GM20000 (cell line): ENCODE data around the gene LMNB1.

Experiments used
- DNase-seq: peaks from one replicate; pipeline ENCODE4 v3.0.0; 2012; ENCODE audit warnings: low spot score
- TF ChIP-seq, protein P1 (sequence below): IDR thresholded peaks from 2 replicates; pipeline ENCODE4 v1.5.1; 2012; ENCODE audit warnings: mild to moderate bottlenecking, control low read depth; ENCODE audit errors: extremely low read depth, missing control alignments

LMNB1 gene

DNA sequence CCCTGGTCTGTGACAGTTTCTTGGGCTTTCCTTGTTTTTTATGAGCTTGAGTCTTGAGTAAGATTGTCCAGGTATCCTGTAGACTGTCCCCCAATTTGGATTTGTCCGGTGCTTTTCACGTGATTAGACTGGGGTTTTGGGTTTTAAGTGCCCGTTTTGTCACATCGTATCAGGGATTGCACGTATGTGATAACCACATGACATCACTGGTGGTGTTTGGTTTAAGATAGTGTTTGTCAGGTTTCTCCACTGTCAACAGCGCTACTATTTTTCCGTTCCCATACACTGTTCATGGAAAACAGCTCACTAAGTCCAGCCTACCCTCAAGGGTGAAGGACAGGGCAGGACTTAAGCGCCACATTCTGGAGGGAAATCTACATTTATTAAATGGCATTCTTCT lies 39.7 kb downstream of the LMNB1 start:
- TF ChIP-seq, protein P1, sequence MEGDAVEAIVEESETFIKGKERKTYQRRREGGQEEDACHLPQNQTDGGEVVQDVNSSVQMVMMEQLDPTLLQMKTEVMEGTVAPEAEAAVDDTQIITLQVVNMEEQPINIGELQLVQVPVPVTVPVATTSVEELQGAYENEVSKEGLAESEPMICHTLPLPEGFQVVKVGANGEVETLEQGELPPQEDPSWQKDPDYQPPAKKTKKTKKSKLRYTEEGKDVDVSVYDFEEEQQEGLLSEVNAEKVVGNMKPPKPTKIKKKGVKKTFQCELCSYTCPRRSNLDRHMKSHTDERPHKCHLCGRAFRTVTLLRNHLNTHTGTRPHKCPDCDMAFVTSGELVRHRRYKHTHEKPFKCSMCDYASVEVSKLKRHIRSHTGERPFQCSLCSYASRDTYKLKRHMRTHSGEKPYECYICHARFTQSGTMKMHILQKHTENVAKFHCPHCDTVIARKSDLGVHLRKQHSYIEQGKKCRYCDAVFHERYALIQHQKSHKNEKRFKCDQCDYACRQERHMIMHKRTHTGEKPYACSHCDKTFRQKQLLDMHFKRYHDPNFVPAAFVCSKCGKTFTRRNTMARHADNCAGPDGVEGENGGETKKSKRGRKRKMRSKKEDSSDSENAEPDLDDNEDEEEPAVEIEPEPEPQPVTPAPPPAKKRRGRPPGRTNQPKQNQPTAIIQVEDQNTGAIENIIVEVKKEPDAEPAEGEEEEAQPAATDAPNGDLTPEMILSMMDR: no peak
- no peak for DNase-seq

DNA sequence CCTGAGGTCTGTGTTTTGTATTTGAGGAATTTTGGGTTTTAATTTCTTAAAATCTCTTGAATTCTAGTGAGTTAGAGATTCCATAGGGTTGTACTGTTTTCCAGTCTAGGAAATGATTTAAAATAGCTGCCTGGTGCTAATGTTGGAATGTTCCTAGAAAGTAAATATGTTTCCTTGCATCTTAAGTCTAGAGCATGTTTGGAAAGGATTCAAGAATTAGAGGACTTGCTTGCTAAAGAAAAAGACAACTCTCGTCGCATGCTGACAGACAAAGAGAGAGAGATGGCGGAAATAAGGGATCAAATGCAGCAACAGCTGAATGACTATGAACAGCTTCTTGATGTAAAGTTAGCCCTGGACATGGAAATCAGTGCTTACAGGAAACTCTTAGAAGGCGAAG lies 41.8 kb downstream of the LMNB1 start:
- DNase-seq: no peak
- TF ChIP-seq, protein P1: no peak

DNA sequence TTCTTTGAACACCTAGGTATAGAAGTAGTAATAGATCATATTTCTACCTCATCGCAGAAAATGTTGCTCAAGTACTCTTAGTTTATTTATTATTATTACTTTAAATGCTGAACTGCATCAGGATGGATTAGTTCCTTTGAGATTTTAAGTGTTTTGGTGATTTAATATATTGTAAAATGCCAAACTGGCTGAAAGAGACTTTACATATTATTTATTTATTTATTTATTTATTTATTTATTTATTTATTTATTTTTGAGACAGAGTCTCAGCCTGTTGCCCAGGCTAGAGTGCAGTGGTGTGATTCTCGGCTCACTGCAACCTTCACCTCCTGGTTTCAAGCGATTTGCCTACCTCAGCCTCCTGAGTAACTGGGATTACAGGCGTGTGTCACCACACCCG lies 42.3 kb downstream of the LMNB1 start:
- DNase-seq: no peak
- TF ChIP-seq, protein P1: no peak

DNA sequence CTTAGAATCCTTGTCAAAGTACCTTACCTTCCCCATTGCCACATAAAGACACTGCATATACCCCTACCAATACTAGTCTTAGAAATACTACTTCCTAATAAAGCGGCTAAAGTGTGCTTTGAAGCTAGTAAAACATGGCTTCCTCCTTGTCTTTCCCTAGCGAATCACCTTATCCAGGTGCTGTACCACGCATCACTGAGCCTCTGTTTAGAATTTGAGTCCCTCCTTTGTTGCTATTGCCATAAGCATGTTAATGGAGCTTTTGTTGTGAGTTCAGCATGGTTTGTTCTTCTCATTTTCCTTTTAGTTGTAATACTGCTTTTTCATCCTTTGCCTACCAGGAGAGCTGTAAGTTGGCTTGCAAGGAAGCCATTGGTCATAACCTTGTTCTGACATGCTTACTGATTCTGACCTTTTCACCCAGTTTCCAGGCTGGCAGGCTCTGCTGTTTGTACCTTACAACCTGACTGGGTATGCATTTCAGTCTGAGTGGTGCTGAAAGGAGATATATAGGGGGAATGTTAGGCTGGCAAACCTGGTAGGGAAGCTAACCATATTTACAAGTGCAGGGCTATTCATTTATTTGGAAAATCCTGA lies 49.8 kb downstream of the LMNB1 start:
- DNase-seq: no peak
- TF ChIP-seq, protein P1: no peak

DNA sequence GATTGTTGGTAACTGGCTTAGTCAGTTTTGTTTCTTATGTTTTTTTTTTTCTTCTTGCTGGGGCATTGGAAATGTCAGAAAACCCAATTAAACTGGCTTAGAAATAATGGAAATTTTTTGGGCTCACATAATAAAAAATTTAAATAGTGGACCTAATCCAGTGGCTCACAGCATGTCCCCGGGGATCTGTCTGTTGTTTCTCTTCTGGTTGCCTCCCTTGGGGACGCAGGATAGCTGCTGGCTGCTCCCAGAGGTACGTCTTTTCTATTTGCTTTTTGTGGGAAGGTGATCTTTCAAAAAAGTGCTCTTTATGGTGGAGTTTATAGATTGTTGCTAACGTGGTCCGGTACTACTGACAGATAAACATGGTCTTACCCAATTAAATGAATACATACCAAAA lies 52.2 kb downstream of the LMNB1 start:
- no peak for DNase-seq
- TF ChIP-seq, protein P1: no peak

DNA sequence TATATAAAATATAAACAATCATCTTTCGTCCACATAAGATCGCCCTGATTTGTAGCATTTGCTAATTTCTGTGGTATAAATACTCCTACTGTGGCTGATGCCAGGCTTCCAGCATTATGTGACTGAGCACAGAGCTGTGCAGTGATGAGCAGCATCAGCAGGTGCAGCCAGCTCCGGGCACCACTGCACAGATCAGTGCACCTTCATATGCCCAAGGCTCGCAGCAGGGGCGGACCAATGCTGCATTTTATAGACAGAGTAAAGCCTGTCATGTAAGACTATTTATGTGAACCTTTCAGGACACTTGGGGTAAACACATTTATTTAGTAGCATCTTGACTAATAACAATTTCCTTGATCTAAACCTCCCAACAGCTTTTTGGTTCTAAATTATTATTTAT lies 53.1 kb downstream of the LMNB1 start:
- DNase-seq: no peak
- TF ChIP-seq, protein P1: no peak

DNA sequence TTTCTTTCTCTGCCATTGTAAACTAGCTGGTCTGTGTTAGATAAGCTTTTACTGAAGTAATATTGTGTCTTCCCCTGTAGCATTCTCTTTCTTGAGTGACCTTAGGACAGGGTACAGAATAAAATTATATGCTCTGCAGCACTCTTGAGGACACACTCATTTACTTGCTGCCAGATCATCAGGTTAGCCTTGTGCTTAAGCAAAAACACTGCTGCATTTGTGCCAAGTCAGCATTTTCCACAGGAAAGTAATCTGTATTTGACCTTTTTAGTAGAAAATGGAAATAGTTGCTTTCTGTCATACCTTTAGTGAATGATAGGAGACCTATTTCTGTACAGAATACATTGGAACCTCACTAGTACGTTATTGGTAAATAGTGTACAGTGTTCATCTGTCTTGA lies 54.2 kb downstream of the LMNB1 start:
- TF ChIP-seq, protein P1: no peak
- no peak for DNase-seq
